Nephron progenitor cell (in vitro differentiated cells): ENCODE measurements around the gene DUSP14.

Experiments
- DNase-seq: peaks from one replicate; pipeline ENCODE4 v3.0.0; 2021
- H3K27ac Mint-ChIP-seq: 2 replicates; pipeline ENCODE4 v1.8.0; 2021; ENCODE audit warnings: mild to moderate bottlenecking, moderate library complexity, mixed read lengths
- H3K27me3 Mint-ChIP-seq: 2 replicates; pipeline ENCODE4 v1.8.0; 2021; ENCODE audit warnings: mild to moderate bottlenecking, low read depth, mixed read lengths; ENCODE audit not compliant: poor library complexity
- H3K36me3 Mint-ChIP-seq: 2 replicates; pipeline ENCODE4 v1.8.0; 2021; ENCODE audit warnings: low read depth, mixed read lengths
- H3K4me1 Mint-ChIP-seq: 2 replicates; pipeline ENCODE4 v1.8.0; 2021; ENCODE audit warnings: mixed read lengths
- H3K4me3 Mint-ChIP-seq: 2 replicates; pipeline ENCODE4 v1.8.0; 2021; ENCODE audit warnings: mild to moderate bottlenecking, moderate library complexity, mixed read lengths
- H3K9me3 Mint-ChIP-seq: 2 replicates; pipeline ENCODE4 v1.8.0; 2021; ENCODE audit warnings: mild to moderate bottlenecking, moderate library complexity, mixed read lengths
- TF ChIP-seq, protein P1 (sequence below): fragments of 200-600 bp; sonication (generic); IDR thresholded peaks from 2 replicates; pipeline ENCODE4 v1.5.0; 2021; ENCODE audit warnings: antibody characterized with exemption

DUSP14 gene

DNA sequence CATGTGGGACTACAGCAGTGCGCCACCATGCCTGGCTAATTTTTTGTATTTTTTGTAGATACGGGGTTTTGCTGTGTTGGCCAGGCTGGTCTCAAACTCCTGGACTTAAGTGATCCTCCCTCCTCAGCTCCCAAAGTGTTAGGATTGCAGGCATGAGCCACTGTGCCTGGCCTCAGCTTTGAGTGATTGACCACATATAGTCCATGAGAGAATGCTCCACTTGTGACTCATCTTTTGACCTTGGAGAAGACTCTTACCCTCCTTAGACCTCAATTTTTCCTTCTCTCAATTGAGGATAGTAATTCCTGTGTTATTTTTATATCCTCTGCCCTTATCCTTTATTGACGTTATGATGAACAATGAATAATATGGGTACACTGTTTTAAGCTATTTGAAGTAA lies 30.9 kb upstream of the DUSP14 start:
- H3K9me3 Mint-ChIP-seq, result no peaks in the 10 kb centered on the region
- H3K4me1 Mint-ChIP-seq, result no peaks in the 10 kb centered on the region
- H3K27me3 Mint-ChIP-seq, result peaks cover 5% of the 10 kb centered on the region
- no peak overlapping the region for H3K27ac Mint-ChIP-seq
- DNase-seq, result no peak
- H3K36me3 Mint-ChIP-seq, result peaks cover 20% of the 10 kb centered on the region
- H3K4me3 Mint-ChIP-seq, result no peak overlapping the region
- TF ChIP-seq, protein P1, sequence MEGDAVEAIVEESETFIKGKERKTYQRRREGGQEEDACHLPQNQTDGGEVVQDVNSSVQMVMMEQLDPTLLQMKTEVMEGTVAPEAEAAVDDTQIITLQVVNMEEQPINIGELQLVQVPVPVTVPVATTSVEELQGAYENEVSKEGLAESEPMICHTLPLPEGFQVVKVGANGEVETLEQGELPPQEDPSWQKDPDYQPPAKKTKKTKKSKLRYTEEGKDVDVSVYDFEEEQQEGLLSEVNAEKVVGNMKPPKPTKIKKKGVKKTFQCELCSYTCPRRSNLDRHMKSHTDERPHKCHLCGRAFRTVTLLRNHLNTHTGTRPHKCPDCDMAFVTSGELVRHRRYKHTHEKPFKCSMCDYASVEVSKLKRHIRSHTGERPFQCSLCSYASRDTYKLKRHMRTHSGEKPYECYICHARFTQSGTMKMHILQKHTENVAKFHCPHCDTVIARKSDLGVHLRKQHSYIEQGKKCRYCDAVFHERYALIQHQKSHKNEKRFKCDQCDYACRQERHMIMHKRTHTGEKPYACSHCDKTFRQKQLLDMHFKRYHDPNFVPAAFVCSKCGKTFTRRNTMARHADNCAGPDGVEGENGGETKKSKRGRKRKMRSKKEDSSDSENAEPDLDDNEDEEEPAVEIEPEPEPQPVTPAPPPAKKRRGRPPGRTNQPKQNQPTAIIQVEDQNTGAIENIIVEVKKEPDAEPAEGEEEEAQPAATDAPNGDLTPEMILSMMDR, result no peak

DNA sequence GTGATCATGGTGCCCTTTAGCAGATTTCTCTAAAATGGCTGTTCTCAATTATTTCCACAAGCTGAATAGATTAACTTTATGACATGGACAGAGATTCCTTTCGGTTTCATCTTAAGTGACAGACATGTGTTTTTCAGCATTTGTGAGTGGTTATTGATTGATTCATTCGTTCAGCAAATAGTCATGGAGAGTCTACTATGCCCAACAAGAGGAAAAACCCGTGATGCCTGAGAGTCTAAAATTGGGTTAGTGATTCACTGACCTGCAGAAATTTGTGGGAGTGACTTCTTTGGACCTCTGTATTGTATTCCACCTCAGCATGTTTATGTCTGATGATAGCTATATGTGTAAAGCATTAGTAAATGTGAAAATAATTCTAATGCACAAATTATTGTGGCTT lies 28.0 kb upstream of the DUSP14 start:
- Mint-ChIP-seq H3K36me3 (peaks cover 47% of the 10 kb centered on the region), H3K9me3 (no peaks in the 10 kb centered on the region), H3K4me1 (no peaks in the 10 kb centered on the region), H3K27ac (peak overlapping the region; percentile 48), H3K4me3 (no peak overlapping the region), H3K27me3 (peaks cover 3% of the 10 kb centered on the region)
- TF ChIP-seq, protein P1, result no peak
- no peak for DNase-seq

DNA sequence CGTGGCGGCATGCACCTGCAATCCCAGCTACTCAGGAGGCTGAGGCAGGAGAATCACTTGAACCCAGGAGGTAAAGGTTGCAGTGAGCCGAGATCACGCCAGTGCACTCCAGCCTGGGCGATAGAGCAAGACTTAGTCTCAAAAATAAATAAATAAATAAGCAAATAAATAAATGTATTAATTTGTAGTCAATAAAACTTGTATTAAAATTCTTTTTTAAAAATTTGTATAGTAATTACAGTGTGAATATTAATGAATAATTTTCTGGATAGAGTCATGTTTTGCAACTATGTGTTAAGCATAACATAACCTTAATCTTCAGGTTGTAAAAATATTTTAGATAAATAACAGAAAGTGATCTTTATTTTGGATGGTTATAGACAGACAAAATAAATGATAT lies 27.2 kb upstream of the DUSP14 start:
- no peaks in the 10 kb centered on the region for H3K4me1 Mint-ChIP-seq
- H3K9me3 Mint-ChIP-seq, result no peaks in the 10 kb centered on the region
- H3K27ac Mint-ChIP-seq, result no peak overlapping the region
- peaks cover 3% of the 10 kb centered on the region for H3K27me3 Mint-ChIP-seq
- no peak for DNase-seq
- H3K36me3 Mint-ChIP-seq, result peaks cover 49% of the 10 kb centered on the region
- TF ChIP-seq, protein P1, result no peak
- no peak overlapping the region for H3K4me3 Mint-ChIP-seq

DNA sequence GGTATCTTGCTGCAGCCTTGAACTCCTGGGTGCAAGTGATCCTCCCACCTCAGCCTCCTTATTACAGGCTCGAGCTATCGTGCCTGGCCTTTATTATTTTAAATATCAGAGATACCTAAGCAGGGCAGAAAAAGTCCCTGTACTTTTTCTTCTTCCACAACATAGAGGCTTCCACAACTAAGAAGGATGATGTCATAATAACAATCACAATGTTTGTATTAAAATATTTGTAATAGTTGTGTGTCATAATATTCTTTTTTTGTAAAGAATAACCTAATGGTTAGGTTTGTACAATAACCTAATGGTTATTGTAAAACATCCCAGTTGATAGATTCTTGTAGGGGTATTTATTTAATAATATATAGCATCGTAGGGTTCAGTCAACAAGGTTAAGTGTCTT lies 26.7 kb upstream of the DUSP14 start:
- Mint-ChIP-seq H3K27ac (no peak overlapping the region), H3K9me3 (no peaks in the 10 kb centered on the region), H3K36me3 (peaks cover 44% of the 10 kb centered on the region), H3K4me3 (no peak overlapping the region), H3K27me3 (peaks cover 3% of the 10 kb centered on the region), H3K4me1 (no peaks in the 10 kb centered on the region)
- DNase-seq, result no peak
- TF ChIP-seq, protein P1, result no peak

DNA sequence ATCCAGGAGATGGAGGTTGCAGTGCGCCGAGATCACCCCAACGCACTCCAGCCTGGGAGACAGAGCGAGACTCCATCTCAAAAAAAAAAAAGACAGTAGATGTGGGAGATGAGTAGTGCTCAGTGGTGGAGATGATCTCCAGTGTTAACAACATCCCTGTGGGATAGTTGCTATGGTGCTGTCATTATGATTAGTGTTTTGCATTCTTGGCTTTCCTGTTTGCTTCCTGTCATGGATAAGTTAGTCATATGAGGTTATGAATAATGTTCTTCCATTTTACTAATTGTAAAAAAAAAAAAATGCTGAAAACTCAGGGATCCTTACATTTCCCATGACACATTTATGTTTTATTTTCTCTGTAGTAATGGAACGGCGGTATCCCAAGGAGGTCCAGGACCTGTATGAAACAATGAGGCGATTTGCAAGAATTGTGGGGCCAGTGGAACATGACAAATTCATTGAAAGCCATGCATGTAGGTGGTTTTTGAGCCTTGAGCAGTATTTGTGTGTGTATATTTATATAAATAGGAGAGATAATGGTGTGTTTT lies 24.5 kb upstream of the DUSP14 start:
- DNase-seq, result no peak
- Mint-ChIP-seq H3K27me3 (peaks cover 3% of the 10 kb centered on the region), H3K9me3 (no peaks in the 10 kb centered on the region), H3K27ac (no peak overlapping the region), H3K36me3 (peaks cover 42% of the 10 kb centered on the region), H3K4me3 (no peak overlapping the region), H3K4me1 (no peaks in the 10 kb centered on the region)
- TF ChIP-seq, protein P1, result no peak

DNA sequence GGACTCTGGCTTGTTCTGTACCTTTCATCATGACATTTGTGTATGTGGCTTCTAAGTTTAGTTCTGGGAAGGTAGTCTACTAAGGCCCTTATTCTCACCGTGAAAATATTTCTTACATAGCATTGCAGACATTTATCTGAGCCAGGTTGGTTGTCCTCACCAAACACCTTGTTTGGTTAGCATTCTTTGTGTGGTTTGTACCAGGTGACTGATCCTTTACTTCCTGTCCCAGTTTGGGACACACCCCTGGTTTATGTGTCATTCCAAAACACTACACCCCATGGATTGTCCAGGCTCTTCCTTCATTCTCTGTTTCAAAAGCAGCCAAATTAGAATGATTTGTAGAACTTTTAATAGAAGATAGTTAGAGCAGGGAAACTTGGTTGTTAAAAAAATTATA lies 23.2 kb upstream of the DUSP14 start:
- H3K27ac Mint-ChIP-seq, result no peak overlapping the region
- peaks cover 55% of the 10 kb centered on the region for H3K36me3 Mint-ChIP-seq
- H3K4me1 Mint-ChIP-seq, result no peaks in the 10 kb centered on the region
- DNase-seq, result no peak
- TF ChIP-seq, protein P1, result no peak
- H3K9me3 Mint-ChIP-seq, result no peaks in the 10 kb centered on the region
- no peak overlapping the region for H3K4me3 Mint-ChIP-seq
- H3K27me3 Mint-ChIP-seq, result peaks cover 3% of the 10 kb centered on the region
